ENCODE data around the gene BLCAP.

The BLCAP gene

GRCh38 chr20:37506152-37506725 is 21.4 kb downstream of the BLCAP start:
- Histone ChIP-seq H3K9me2 (replicated peaks; ENCODE audit: control insufficient read depth, low read length) (no peaks in the 10 kb centered on the region), H3K9me3 (ENCODE audit: control insufficient read depth, insufficient read depth, low read length) (no peaks in the 10 kb centered on the region), H3K4me2 (ENCODE audit: low read length) (no peak overlapping the region), H3K36me3 (ENCODE audit: control insufficient read depth, low read length) (peaks cover 3% of the 10 kb centered on the region; the same call in 1 of the 2 replicates), H3K27me3 (ENCODE audit: control insufficient read depth, low read length) (no peaks in the 10 kb centered on the region), H4K20me1 (ENCODE audit: control insufficient read depth, insufficient read depth, low read depth, low read length) (no peaks in the 10 kb centered on the region; the same call in 1 of the 2 replicates), H3F3A (ENCODE audit: control insufficient read depth, insufficient read depth) (no peaks in the 10 kb centered on the region), H3K4me3 (ENCODE audit: low read length) (no peak overlapping the region), H3K4me1 (ENCODE audit: control insufficient read depth, low read length) (peaks cover 25% of the 10 kb centered on the region), H3K79me2 (ENCODE audit: control insufficient read depth, low read length) (no peaks in the 10 kb centered on the region), H3K27ac (ENCODE audit: low read depth, low read length) (no peak overlapping the region)
- TF ChIP-seq CTCF (IDR thresholded peaks at IDR 0.05; ENCODE audit: low read depth, low read length, poor library complexity, severe bottlenecking), result no peak
- TF ChIP-seq EZH2phosphoT487 (IDR thresholded peaks at IDR 0.05; ENCODE audit: borderline replicate concordance, low read length), result no peak

GRCh38 chr20:37505263-37506151 is 22.2 kb downstream of the BLCAP start:
- no peaks in the 10 kb centered on the region for H3K27me3 ChIP-seq (ENCODE audit: control insufficient read depth, low read length)
- H3K9me2 ChIP-seq (replicated peaks; ENCODE audit: control insufficient read depth, low read length), result no peaks in the 10 kb centered on the region
- no peaks in the 10 kb centered on the region for H3K79me2 ChIP-seq (ENCODE audit: control insufficient read depth, low read length)
- no peaks in the 10 kb centered on the region; the same call in 1 of the 2 replicates for H4K20me1 ChIP-seq (ENCODE audit: control insufficient read depth, insufficient read depth, low read depth, low read length)
- H3K4me3 ChIP-seq (ENCODE audit: low read length), result no peak overlapping the region
- H3K27ac ChIP-seq (ENCODE audit: low read depth, low read length), result no peak overlapping the region
- no peak overlapping the region for H3K4me2 ChIP-seq (ENCODE audit: low read length)
- H3F3A ChIP-seq (ENCODE audit: control insufficient read depth, insufficient read depth), result no peaks in the 10 kb centered on the region
- no peaks in the 10 kb centered on the region for H3K36me3 ChIP-seq (ENCODE audit: control insufficient read depth, low read length)
- no peaks in the 10 kb centered on the region for H3K9me3 ChIP-seq (ENCODE audit: control insufficient read depth, insufficient read depth, low read length)
- TF ChIP-seq CTCF (IDR thresholded peaks at IDR 0.05; ENCODE audit: low read depth, low read length, poor library complexity, severe bottlenecking), result no peak
- no peak for TF ChIP-seq EZH2phosphoT487 (IDR thresholded peaks at IDR 0.05; ENCODE audit: borderline replicate concordance, low read length)
- peaks cover 25% of the 10 kb centered on the region for H3K4me1 ChIP-seq (ENCODE audit: control insufficient read depth, low read length)

GRCh38 chr20:37504404-37505096 is 23.1 kb downstream of the BLCAP start:
- no peaks in the 10 kb centered on the region; the same call in 1 of the 2 replicates for H4K20me1 ChIP-seq (ENCODE audit: control insufficient read depth, insufficient read depth, low read depth, low read length)
- no peak for TF ChIP-seq CTCF (IDR thresholded peaks at IDR 0.05; ENCODE audit: low read depth, low read length, poor library complexity, severe bottlenecking)
- TF ChIP-seq EZH2phosphoT487 (IDR thresholded peaks at IDR 0.05; ENCODE audit: borderline replicate concordance, low read length), result no peak
- H3K4me1 ChIP-seq (ENCODE audit: control insufficient read depth, low read length), result peaks cover 25% of the 10 kb centered on the region
- no peak overlapping the region for H3K4me3 ChIP-seq (ENCODE audit: low read length)
- H3K27me3 ChIP-seq (ENCODE audit: control insufficient read depth, low read length), result no peaks in the 10 kb centered on the region
- no peaks in the 10 kb centered on the region for H3K36me3 ChIP-seq (ENCODE audit: control insufficient read depth, low read length)
- no peak overlapping the region for H3K4me2 ChIP-seq (ENCODE audit: low read length)
- H3K9me3 ChIP-seq (ENCODE audit: control insufficient read depth, insufficient read depth, low read length), result no peaks in the 10 kb centered on the region
- no peaks in the 10 kb centered on the region for H3K9me2 ChIP-seq (replicated peaks; ENCODE audit: control insufficient read depth, low read length)
- no peaks in the 10 kb centered on the region for H3F3A ChIP-seq (ENCODE audit: control insufficient read depth, insufficient read depth)
- no peak overlapping the region for H3K27ac ChIP-seq (ENCODE audit: low read depth, low read length)
- no peaks in the 10 kb centered on the region for H3K79me2 ChIP-seq (ENCODE audit: control insufficient read depth, low read length)
